Upper lobe of left lung (tissue), 6 donors: ENCODE measurements around the gene CYB5R4. TPM values are rescaled to one million over a fixed set of nuclear protein-coding genes. Genes with fewer than 3 reads are reported as not detected.
A peak's percentile ranks its signal among the peaks of the same experiment; 100 is the strongest.

Experiments used
- ATAC-seq, 2 donors: fragments of 200-7000 bp; cut with Tn5 transposase; one replicate each; pipeline ENCODE4 v1.9.1; 2022; ENCODE audit warnings: mild to moderate bottlenecking in 2 of 2, moderate library complexity in 2 of 2; ENCODE audit not compliant: low FRiP score in 2 of 2
- DNase-seq, 2 donors: peaks; one replicate each; pipeline ENCODE4 v3.0.0-alpha.2; 2019 to 2020
- H3K27ac ChIP-seq, 4 donors: fragments of 200-600 bp; sonication (generic); one replicate each; pipeline ENCODE4 v1.5.1; 2016 to 2019
- H3K27me3 ChIP-seq, 4 donors: fragments of 200-600 bp; sonication (generic); one replicate each; pipeline ENCODE4 v1.5.1; 2017 to 2019
- H3K36me3 ChIP-seq, 4 donors: fragments of 200-600 bp; sonication (generic); one replicate each; pipeline ENCODE4 v1.5.1; 2016 to 2019
- H3K4me1 ChIP-seq, 4 donors: fragments of 200-600 bp; sonication (generic); one replicate each; pipeline ENCODE4 v1.5.1; 2018 to 2019
- H3K4me3 ChIP-seq, 4 donors: fragments of 200-600 bp; sonication (generic); one replicate each; pipeline ENCODE4 v1.5.1; 2017 to 2019; ENCODE audit warnings: mild to moderate bottlenecking in 2 of 4, moderate library complexity in 1 of 4
- H3K9me3 ChIP-seq, 4 donors: fragments of 200-600 bp; sonication (generic); one replicate each; pipeline ENCODE4 v1.5.1; 2018 to 2019
- EP300 ChIP-seq, 4 donors: sonication (generic); formaldehyde crosslinking; IDR thresholded peaks; one replicate each; pipeline ENCODE4 v1.5.1; 2017; ENCODE audit warnings: antibody characterized with exemption in 4 of 4, control low read depth in 2 of 4
- POLR2A ChIP-seq, 4 donors: fragments of 450-650 bp; IDR thresholded peaks; one replicate each; pipeline ENCODE4 v1.5.1; 2016 to 2017; ENCODE audit warnings: antibody characterized with exemption in 4 of 4, mild to moderate bottlenecking in 2 of 4
- POLR2AphosphoS5 ChIP-seq, 2 donors: sonication (generic); formaldehyde crosslinking; IDR thresholded peaks; one replicate each; pipeline ENCODE4 v1.5.1; 2017; ENCODE audit warnings: antibody characterized with exemption in 2 of 2
- WGBS, 2 donors: methylation state at CpG; one replicate each; pipeline ENCODE4 v1.1.5; 2017 to 2018; 5-methylcytosine and 5-hydroxymethylcytosine counted together
- total RNA-seq, 6 donors: library from RNA; depleted of rRNA in 4 of 6; stranded (reverse); fragments of >200 nt in 4 of 6; gene quantifications; one replicate each; pipeline versions ENCODE4 v1.1.0 to v1.2.1, GENCODE V29; 2016 to 2021
- TF ChIP-seq, protein P1 (sequence below), 6 experiments: fragments of 450-650 bp in 4 of 6; fragments of 200-600 bp in 2 of 6; sonication (generic) in 2 of 6; IDR thresholded peaks; one replicate each; pipeline ENCODE4 v1.5.1; 2016 to 2019; ENCODE audit warnings: antibody characterized with exemption in 6 of 6
- donor health status: DM: no; HTN: no; CAD: no; lungs with moderate emphysema.
- donor health status: DM: no; HTN: yes; CAD: no; lungs with severe emphysema.

Gene CYB5R4, protein sequence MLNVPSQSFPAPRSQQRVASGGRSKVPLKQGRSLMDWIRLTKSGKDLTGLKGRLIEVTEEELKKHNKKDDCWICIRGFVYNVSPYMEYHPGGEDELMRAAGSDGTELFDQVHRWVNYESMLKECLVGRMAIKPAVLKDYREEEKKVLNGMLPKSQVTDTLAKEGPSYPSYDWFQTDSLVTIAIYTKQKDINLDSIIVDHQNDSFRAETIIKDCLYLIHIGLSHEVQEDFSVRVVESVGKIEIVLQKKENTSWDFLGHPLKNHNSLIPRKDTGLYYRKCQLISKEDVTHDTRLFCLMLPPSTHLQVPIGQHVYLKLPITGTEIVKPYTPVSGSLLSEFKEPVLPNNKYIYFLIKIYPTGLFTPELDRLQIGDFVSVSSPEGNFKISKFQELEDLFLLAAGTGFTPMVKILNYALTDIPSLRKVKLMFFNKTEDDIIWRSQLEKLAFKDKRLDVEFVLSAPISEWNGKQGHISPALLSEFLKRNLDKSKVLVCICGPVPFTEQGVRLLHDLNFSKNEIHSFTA
- 10 to 100 TPM in 4 of 6 donors, 1 to 10 TPM in 2; 5.2 to 25.8 (median 13.1) TPM for total RNA-seq

DNA sequence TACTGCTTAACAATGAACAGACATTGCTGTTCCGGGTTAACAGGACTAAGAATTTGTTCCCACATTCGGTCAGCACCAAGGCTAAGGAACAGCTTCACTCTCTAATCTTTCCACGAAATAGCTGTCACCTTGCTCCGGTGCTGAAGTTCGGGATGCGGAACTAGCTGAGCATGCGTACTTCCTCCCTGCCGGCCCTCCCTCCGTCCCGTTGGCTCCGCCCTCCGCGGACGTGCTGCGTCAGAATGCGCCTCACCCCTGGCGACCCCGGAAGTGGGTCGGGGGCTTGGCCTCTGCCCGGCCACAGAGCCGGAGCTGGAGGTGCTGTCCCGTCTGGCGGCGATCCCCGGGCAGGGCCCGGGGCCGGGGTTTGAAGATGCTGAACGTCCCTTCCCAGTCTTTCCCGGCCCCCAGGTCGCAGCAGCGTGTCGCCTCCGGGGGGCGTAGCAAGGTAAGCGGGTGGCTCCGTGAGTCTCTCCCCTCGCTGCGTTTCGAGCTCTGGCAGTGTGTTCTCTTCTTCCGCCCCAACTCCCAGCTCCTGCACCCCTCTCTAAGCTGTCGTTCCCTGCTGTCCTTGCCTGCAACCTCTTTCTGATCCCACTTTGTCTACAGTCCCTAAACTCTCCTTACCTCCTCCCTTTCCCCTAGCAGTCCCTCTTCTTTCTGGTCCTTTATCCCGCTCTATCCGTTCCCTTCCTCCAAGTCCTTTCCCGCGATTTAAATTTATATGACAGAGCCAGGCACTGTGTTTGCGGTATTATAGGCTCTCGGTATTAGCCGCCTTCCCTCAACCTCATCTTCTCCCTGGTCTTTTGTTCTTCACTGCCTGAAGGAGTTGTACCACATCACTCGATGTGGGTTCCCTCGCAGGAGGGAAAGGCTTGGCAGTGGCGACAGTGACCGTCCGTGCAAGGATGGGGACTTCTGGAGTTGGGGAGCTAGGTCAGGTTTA is at the start of gene CYB5R4:
TSS of gene CYB5R4 (plus strand) at position 280 of the 949 bp plus-strand sequence. CDS start at position 374, 94 bp downstream.
- DNase-seq, result peak; percentile 96 to 98
- Histone ChIP-seq H3K27me3 (no peaks in the 10 kb centered on the region), H3K4me1 (peaks cover 11 to 23% (median 18%) of the 10 kb centered on the region in 4 donors), H3K4me3 (peak within 1 kb of the TSS; percentile 76 to 90 (median 84)), H3K27ac (peak within 1 kb of the TSS; percentile 78 to 92 (median 90)), H3K9me3 (no peaks in the 10 kb centered on the region), H3K36me3 (peaks cover 0 to 6% (median 0%) of the 10 kb centered on the region in 4 donors)
- 0 to 1% methylated on average over 41 to 50 of the region's 53 CpGs for WGBS, 2 donors
- TF ChIP-seq, protein P1, sequence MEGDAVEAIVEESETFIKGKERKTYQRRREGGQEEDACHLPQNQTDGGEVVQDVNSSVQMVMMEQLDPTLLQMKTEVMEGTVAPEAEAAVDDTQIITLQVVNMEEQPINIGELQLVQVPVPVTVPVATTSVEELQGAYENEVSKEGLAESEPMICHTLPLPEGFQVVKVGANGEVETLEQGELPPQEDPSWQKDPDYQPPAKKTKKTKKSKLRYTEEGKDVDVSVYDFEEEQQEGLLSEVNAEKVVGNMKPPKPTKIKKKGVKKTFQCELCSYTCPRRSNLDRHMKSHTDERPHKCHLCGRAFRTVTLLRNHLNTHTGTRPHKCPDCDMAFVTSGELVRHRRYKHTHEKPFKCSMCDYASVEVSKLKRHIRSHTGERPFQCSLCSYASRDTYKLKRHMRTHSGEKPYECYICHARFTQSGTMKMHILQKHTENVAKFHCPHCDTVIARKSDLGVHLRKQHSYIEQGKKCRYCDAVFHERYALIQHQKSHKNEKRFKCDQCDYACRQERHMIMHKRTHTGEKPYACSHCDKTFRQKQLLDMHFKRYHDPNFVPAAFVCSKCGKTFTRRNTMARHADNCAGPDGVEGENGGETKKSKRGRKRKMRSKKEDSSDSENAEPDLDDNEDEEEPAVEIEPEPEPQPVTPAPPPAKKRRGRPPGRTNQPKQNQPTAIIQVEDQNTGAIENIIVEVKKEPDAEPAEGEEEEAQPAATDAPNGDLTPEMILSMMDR (IDR thresholded peaks at IDR 0.05), result peak in 5 of 6 experiments; percentile 27 to 51 (median 31)
- TF ChIP-seq EP300 (IDR thresholded peaks at IDR 0.05) (peak in 1 of 4 donors; percentile 31), POLR2A (IDR thresholded peaks at IDR 0.05) (peak in 3 of 4 donors; percentile 78 to 96 (median 88)), POLR2AphosphoS5 (IDR thresholded peaks at IDR 0.05) (peak; percentile 89 to 95)
- peak; percentile 99 to 100 for ATAC-seq

DNA sequence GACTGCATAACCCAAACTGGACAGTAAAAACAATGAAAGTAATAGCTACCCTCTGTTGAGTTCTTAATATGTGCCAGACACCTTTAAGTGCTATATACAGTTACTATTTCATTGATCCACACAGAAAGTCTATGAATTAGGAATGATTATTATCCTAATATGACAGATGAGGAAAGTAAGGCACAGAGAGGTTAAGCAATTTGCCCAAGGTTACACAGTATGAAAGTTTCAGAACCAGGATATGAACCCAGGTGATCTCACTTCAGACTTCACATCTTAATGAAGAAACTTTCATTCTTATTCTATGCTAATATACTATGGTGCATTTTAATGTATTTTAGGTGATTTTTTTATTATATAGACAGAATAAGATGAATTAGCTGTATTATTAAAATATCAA is 46.9 kb upstream of the CYB5R4 start:
- Histone ChIP-seq H3K36me3 (no peaks in the 10 kb centered on the region), H3K4me3 (no peak overlapping the region), H3K9me3 (no peaks in the 10 kb centered on the region), H3K27ac (no peak overlapping the region), H3K4me1 (no peaks in the 10 kb centered on the region), H3K27me3 (no peaks in the 10 kb centered on the region)
- DNase-seq (no peak), ATAC-seq (no peak)
- TF ChIP-seq POLR2AphosphoS5 (IDR thresholded peaks at IDR 0.05), result no peak

DNA sequence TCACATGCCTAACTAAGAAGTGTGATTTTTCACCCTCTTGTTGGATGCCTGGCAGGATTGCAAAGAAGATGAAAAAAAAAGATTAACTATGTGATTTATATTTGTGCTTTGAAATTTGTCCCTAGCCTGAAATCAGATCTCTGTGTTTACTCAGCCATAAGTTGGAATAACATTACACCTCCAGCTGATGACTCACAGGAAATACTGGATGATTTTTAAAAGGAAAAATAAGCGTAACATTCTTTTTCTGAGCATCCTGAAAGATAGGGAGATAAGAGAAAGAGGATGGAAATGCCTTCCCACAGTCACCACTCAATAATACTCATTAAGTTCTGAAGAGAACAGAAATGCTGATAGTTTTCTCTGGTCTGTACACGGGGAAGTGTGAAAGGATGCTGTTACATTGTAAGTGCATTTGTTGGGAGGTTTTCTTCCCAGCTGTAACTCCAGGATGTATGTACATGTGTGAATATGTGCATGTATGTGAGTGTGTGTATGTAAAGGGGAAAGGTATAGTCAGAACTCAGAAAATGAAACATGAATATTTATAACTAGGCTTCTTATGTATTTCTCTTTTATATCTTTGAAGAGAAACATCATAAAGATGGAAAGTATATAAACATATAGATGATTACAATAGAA is 43.7 kb upstream of the CYB5R4 start:
- H3K27me3 ChIP-seq, result no peaks in the 10 kb centered on the region
- TF ChIP-seq POLR2A (IDR thresholded peaks at IDR 0.05) (no peak), POLR2AphosphoS5 (IDR thresholded peaks at IDR 0.05) (no peak), EP300 (IDR thresholded peaks at IDR 0.05) (no peak)
- TF ChIP-seq, protein P1 (IDR thresholded peaks at IDR 0.05), result no peak
- H3K36me3 ChIP-seq, result no peaks in the 10 kb centered on the region
- no peaks in the 10 kb centered on the region for H3K4me1 ChIP-seq
- H3K4me3 ChIP-seq, result no peak overlapping the region
- WGBS, 2 donors, result 15 to 18% methylated on average over 2 of the region's 2 CpGs
- DNase-seq, result no peak
- no peak for ATAC-seq
- H3K9me3 ChIP-seq, result no peaks in the 10 kb centered on the region
- no peak overlapping the region for H3K27ac ChIP-seq

DNA sequence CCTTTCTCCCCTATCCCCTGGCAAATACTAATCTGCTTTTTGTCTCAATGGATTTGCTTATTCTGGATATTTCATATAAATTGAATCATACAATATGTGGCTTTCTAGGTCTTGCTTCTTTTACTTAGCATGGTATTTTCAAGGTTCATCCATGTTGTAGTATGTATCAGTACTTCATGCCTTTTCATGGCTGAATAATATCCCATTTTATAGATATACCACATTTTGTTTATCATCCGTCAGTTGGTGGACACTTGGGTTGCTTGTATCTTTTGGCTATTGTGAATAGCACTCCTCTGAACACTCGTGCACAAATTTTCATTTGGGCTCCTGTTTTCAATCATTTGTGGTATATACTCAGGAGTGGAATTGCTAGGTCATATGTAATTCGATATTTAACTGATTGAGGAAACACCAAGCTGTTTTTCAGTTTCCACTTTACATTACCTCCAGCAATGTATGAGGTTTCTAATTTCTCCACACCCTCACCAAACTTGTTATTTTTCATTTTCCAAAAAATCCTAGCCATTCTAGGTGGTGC is 36.8 kb upstream of the CYB5R4 start:
- Histone ChIP-seq H3K4me1 (no peaks in the 10 kb centered on the region), H3K4me3 (no peak overlapping the region), H3K27me3 (no peaks in the 10 kb centered on the region), H3K36me3 (no peaks in the 10 kb centered on the region), H3K9me3 (no peaks in the 10 kb centered on the region), H3K27ac (no peak overlapping the region)
- ATAC-seq (no peak), DNase-seq (no peak)
- 78 to 80% methylated on average over 3 of the region's 3 CpGs for WGBS, 2 donors
- TF ChIP-seq POLR2AphosphoS5 (IDR thresholded peaks at IDR 0.05) (no peak), POLR2A (IDR thresholded peaks at IDR 0.05) (no peak), EP300 (IDR thresholded peaks at IDR 0.05) (no peak)
- TF ChIP-seq, protein P1 (IDR thresholded peaks at IDR 0.05), result no peak
